ENCODE measurements around the gene ZNF281.

Gene ZNF281, protein sequence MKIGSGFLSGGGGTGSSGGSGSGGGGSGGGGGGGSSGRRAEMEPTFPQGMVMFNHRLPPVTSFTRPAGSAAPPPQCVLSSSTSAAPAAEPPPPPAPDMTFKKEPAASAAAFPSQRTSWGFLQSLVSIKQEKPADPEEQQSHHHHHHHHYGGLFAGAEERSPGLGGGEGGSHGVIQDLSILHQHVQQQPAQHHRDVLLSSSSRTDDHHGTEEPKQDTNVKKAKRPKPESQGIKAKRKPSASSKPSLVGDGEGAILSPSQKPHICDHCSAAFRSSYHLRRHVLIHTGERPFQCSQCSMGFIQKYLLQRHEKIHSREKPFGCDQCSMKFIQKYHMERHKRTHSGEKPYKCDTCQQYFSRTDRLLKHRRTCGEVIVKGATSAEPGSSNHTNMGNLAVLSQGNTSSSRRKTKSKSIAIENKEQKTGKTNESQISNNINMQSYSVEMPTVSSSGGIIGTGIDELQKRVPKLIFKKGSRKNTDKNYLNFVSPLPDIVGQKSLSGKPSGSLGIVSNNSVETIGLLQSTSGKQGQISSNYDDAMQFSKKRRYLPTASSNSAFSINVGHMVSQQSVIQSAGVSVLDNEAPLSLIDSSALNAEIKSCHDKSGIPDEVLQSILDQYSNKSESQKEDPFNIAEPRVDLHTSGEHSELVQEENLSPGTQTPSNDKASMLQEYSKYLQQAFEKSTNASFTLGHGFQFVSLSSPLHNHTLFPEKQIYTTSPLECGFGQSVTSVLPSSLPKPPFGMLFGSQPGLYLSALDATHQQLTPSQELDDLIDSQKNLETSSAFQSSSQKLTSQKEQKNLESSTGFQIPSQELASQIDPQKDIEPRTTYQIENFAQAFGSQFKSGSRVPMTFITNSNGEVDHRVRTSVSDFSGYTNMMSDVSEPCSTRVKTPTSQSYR

GRCh38 chr1:200409761-200410565 lies at the start of gene ZNF281:
ZNF281 (minus strand) TSS chr1:200410036; CDS start chr1:200409705, 331 bp downstream.
- Histone ChIP-seq H3K27me3 (ENCODE audit: low read depth, low read length) (no peaks in the 10 kb centered on the region), H3K4me1 (ENCODE audit: low read length) (peaks cover 63% of the 10 kb centered on the region), H3K79me2 (ENCODE audit: low read length) (peaks cover 49% of the 10 kb centered on the region)

DNA sequence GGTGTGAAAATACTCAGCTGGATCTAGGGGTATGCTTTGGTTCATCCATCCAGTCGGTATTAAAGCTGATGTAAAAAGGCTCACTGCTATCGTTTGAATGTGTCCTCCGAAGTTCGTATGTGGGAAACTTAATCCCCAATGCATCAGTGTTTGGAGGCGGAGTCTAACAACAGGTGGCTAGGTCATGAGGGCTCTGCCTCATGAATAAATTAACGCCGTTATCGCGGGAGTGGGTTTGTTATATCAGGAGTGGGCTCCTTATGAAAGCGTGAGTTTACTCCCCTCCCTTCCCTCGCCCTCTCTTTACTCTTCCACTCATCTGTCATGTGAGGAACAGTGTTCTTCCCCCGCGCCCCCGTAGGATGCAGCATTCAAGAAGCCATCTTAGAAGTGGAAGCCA lies 48.9 kb upstream of the ZNF281 start:
- Histone ChIP-seq H4K20me1 (ENCODE audit: insufficient read depth, low read length) (no peaks in the 10 kb centered on the region), H3K4me3 (ENCODE audit: low read length) (no peak overlapping the region), H3K4me2 (ENCODE audit: low read length) (no peak overlapping the region), H3K9me3 (ENCODE audit: insufficient read depth, low read length) (no peaks in the 10 kb centered on the region), H3K27ac (ENCODE audit: low read length) (no peak overlapping the region), H3K27me3 (ENCODE audit: low read depth, low read length) (no peaks in the 10 kb centered on the region), H3K79me2 (ENCODE audit: low read length) (no peaks in the 10 kb centered on the region), H3K36me3 (replicated peaks; ENCODE audit: low read depth, low read length) (no peaks in the 10 kb centered on the region), H3K4me1 (ENCODE audit: low read length) (peaks cover 28% of the 10 kb centered on the region), H3K9ac (ENCODE audit: low read length) (no peak overlapping the region), H2AFZ (ENCODE audit: low read depth, low read length) (no peak overlapping the region)
- TF ChIP-seq, protein P1, sequence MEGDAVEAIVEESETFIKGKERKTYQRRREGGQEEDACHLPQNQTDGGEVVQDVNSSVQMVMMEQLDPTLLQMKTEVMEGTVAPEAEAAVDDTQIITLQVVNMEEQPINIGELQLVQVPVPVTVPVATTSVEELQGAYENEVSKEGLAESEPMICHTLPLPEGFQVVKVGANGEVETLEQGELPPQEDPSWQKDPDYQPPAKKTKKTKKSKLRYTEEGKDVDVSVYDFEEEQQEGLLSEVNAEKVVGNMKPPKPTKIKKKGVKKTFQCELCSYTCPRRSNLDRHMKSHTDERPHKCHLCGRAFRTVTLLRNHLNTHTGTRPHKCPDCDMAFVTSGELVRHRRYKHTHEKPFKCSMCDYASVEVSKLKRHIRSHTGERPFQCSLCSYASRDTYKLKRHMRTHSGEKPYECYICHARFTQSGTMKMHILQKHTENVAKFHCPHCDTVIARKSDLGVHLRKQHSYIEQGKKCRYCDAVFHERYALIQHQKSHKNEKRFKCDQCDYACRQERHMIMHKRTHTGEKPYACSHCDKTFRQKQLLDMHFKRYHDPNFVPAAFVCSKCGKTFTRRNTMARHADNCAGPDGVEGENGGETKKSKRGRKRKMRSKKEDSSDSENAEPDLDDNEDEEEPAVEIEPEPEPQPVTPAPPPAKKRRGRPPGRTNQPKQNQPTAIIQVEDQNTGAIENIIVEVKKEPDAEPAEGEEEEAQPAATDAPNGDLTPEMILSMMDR (IDR thresholded peaks at IDR 0.05; ENCODE audit: low read depth, low read length): no peak
- no peak for TF ChIP-seq EZH2phosphoT487 (IDR thresholded peaks at IDR 0.05; ENCODE audit: low read depth)

More at GRCh38 chr1:200409761-200410565, at the start of gene ZNF281:
- H3K36me3 ChIP-seq (replicated peaks; ENCODE audit: low read depth, low read length): peaks cover 35% of the 10 kb centered on the region
- peak within 1 kb of the TSS; percentile 93 for H3K4me2 ChIP-seq (ENCODE audit: low read length)
- H2AFZ ChIP-seq (ENCODE audit: low read depth, low read length): peak within 1 kb of the TSS; percentile 87
- H3K27ac ChIP-seq (ENCODE audit: low read length): peak within 1 kb of the TSS; percentile 64
- H3K4me3 ChIP-seq (ENCODE audit: low read length): peak within 1 kb of the TSS; percentile 88
- peaks cover 39% of the 10 kb centered on the region for H4K20me1 ChIP-seq (ENCODE audit: insufficient read depth, low read length)
- no peak for TF ChIP-seq EZH2phosphoT487 (IDR thresholded peaks at IDR 0.05; ENCODE audit: low read depth)
- TF ChIP-seq, protein P1 (IDR thresholded peaks at IDR 0.05; ENCODE audit: low read depth, low read length): no peak
- no peaks in the 10 kb centered on the region for H3K9me3 ChIP-seq (ENCODE audit: insufficient read depth, low read length)
- peak within 1 kb of the TSS; percentile 92 for H3K9ac ChIP-seq (ENCODE audit: low read length)

- Histone ChIP-seq H3K9me3 (ENCODE audit: insufficient read depth, low read length) (no peaks in the 10 kb centered on the region), H2AFZ (ENCODE audit: low read depth, low read length) (no peak overlapping the region), H4K20me1 (ENCODE audit: insufficient read depth, low read length) (no peaks in the 10 kb centered on the region), H3K9ac (ENCODE audit: low read length) (no peak overlapping the region), H3K27ac (ENCODE audit: low read length) (no peak overlapping the region), H3K4me1 (ENCODE audit: low read length) (peaks cover 37% of the 10 kb centered on the region), H3K4me2 (ENCODE audit: low read length) (no peak overlapping the region), H3K4me3 (ENCODE audit: low read length) (no peak overlapping the region), H3K36me3 (replicated peaks; ENCODE audit: low read depth, low read length) (no peaks in the 10 kb centered on the region), H3K79me2 (ENCODE audit: low read length) (no peaks in the 10 kb centered on the region), H3K27me3 (ENCODE audit: low read depth, low read length) (no peaks in the 10 kb centered on the region)
- TF ChIP-seq EZH2phosphoT487 (IDR thresholded peaks at IDR 0.05; ENCODE audit: low read depth): no peak
- TF ChIP-seq, protein P1 (IDR thresholded peaks at IDR 0.05; ENCODE audit: low read depth, low read length): no peak
Observed at GRCh38 chr1:200457810-200458209, 48.0 kb upstream of the ZNF281 start.
